ENCODE results near the gene PLEKHS1. TPM values are rescaled to one million over a fixed set of nuclear protein-coding genes. Genes with fewer than 3 reads are reported as not detected.
"Not testable (repeated sequence)": the region's sequence is repeated elsewhere in the genome, so short reads cannot be mapped to it uniquely, and the experiment has no call there.

The PLEKHS1 gene
- total RNA-seq, 2 experiments from 2014 or later, result not detected

DNA sequence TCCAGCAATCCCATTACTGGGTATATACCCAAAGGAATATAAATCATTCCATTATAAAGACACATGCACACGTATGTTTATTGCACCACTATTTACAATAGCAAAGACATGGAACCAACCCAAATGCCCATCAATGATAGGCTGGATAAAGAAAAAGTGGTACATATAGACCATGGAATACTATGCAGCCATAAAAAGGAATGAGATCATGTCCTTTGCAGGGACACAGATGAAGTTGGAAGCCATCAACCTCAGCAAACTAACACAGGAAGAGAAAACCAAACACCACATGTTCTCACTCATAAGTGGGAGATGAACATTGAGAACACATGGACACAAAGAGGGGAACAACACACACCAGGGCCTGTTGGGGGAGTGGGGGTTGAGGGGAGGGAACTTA lies 63.2 kb downstream of the PLEKHS1 start:
- H3K27ac Mint-ChIP-seq; ATAC-seq; H3K4me1 Mint-ChIP-seq (ENCODE audit: low read depth); H3K4me3 Mint-ChIP-seq; H3K36me3 Mint-ChIP-seq (ENCODE audit: low read depth); POLR2A ChIA-PET; CTCF ChIA-PET; H3K9me3 Mint-ChIP-seq (ENCODE audit: insufficient read depth); DNase-seq: not testable (repeated sequence)
- H3K27me3 Mint-ChIP-seq (ENCODE audit: low read depth), result peaks cover 30% of the 10 kb centered on the region

DNA sequence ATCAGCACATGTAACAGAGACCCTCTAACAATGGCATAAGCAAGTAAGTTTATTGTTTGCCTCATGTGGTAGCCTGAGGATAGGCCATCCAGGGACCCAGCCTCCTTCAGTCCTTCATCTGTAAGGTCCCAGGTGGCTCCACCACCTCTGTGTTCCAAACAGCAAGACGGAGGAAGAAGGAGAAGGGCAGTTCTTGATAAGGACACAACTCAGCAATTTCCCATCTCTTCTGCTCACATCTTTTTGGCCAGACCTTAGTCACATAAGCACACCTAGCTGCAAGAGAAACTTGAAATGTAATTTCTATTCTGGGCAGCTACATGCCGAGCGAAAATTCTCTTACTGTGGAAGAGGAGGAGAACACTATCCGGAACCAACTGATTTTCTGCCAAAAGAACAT lies 68.5 kb downstream of the PLEKHS1 start:
- H3K27ac Mint-ChIP-seq, result no peak overlapping the region
- H3K27me3 Mint-ChIP-seq (ENCODE audit: low read depth), result peaks cover 13% of the 10 kb centered on the region
- no peaks in the 10 kb centered on the region for H3K36me3 Mint-ChIP-seq (ENCODE audit: low read depth)
- ChIA-PET POLR2A (no interaction called here), CTCF (no interaction called here)
- H3K9me3 Mint-ChIP-seq (ENCODE audit: insufficient read depth), result no peaks in the 10 kb centered on the region
- DNase-seq (no peak), ATAC-seq (no peak)
- H3K4me3 Mint-ChIP-seq, result no peak overlapping the region
- no peaks in the 10 kb centered on the region for H3K4me1 Mint-ChIP-seq (ENCODE audit: low read depth)

DNA sequence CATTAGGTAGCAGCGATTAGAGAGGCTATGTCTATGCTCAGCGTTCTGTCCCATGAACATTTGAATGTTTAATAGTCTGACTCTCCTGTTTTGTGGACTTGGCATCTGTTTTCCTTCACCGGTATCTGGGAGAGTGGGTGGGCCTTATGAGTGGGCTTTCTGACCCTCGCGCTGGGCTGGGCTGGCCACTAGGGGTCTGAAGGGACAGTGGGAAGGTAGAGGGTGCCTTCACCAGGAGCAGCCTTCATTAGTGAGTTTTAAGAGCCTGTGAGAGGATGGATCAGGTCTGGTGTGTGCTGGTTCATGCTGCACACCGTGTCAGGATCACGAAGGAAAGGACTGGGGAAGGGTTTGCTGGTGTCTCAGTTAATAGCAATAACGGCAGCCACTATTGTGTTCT lies 69.0 kb downstream of the PLEKHS1 start:
- ChIA-PET POLR2A (no interaction called here), CTCF (no interaction called here)
- Mint-ChIP-seq H3K9me3 (ENCODE audit: insufficient read depth) (no peaks in the 10 kb centered on the region), H3K27ac (no peak overlapping the region), H3K4me3 (no peak overlapping the region), H3K36me3 (ENCODE audit: low read depth) (no peaks in the 10 kb centered on the region), H3K27me3 (ENCODE audit: low read depth) (peaks cover 13% of the 10 kb centered on the region), H3K4me1 (ENCODE audit: low read depth) (no peaks in the 10 kb centered on the region)
- DNase-seq (no peak), ATAC-seq (no peak)

DNA sequence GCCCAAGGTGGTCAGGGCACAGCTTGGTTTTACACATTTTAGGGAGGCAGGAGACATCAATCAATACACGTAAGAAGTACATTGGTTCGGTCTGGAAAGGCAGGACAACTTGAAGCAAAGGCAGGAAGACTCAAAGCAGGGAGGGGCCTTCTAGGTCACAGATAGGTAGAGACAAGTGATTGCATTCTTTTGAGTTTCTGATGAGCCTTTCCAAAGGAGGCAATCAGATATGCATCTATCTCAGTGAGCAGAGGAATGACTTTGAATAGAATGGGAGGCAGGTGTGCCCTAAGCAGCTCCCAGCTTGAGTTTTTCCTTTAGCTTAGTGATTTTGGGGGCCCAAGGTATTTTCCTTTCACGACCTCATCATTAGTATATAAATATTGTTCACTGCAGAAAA lies 69.8 kb downstream of the PLEKHS1 start:
- H3K27me3 Mint-ChIP-seq (ENCODE audit: low read depth), result peaks cover 15% of the 10 kb centered on the region
- DNase-seq; ATAC-seq; POLR2A ChIA-PET; H3K9me3 Mint-ChIP-seq (ENCODE audit: insufficient read depth); H3K27ac Mint-ChIP-seq; H3K4me3 Mint-ChIP-seq; H3K4me1 Mint-ChIP-seq (ENCODE audit: low read depth); H3K36me3 Mint-ChIP-seq (ENCODE audit: low read depth): not testable (repeated sequence)
- CTCF ChIA-PET, result interaction anchor here (1.3 kb wide), 1 partner anchor 22 kb away, joined by 3 read pairs; no protein-coding TSS in a partner anchor

DNA sequence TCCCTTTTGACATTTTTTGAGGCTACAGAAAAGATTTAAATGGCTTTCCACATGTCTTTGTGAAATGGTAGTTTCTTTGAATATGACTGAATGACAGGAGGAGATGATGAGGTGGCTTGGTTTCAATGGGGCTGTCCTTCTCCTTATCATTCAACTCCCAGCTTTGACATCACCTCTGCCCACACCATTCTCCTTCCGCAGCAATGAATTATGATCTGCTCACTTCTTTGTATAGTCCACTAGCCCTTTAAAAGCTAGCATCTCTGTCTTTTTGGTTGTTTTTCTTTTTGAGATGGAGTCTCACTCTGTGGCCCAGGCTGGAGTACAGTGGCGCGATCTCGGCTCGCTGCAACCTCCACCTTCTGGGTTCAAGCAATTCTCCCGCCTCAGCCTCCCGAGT lies 70.7 kb downstream of the PLEKHS1 start:
- Mint-ChIP-seq H3K4me1 (ENCODE audit: low read depth) (no peaks in the 10 kb centered on the region), H3K36me3 (ENCODE audit: low read depth) (no peaks in the 10 kb centered on the region), H3K27me3 (ENCODE audit: low read depth) (peaks cover 19% of the 10 kb centered on the region), H3K27ac (no peak overlapping the region), H3K4me3 (no peak overlapping the region), H3K9me3 (ENCODE audit: insufficient read depth) (no peaks in the 10 kb centered on the region)
- DNase-seq (no peak), ATAC-seq (no peak)
- ChIA-PET CTCF (interaction anchor here (1.3 kb wide), 1 partner anchor 23 kb away, joined by 3 read pairs; no protein-coding TSS in a partner anchor), POLR2A (no interaction called here)

DNA sequence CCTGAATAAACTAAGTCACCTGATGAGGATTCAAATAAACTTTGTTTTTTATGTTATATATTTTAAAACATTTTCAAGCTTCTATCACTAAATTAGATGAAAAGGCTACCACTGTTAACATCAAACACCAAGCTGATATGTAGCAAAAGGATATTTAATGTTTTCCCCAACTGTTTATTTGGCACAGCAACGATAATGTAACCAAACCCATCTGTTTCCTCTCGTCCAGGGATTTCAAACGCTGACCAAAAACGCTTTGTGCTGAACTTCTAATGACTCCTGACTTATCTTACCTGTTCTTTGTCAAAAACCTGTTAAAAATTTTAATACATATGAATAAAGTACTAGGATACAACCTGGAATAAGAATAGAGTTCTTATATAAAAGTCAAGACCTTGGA lies 71.9 kb downstream of the PLEKHS1 start:
- POLR2A ChIA-PET, result no interaction called here
- Mint-ChIP-seq H3K4me1 (ENCODE audit: low read depth) (no peaks in the 10 kb centered on the region), H3K27ac (no peak overlapping the region), H3K4me3 (no peak overlapping the region), H3K9me3 (ENCODE audit: insufficient read depth) (no peaks in the 10 kb centered on the region), H3K36me3 (ENCODE audit: low read depth) (no peaks in the 10 kb centered on the region), H3K27me3 (ENCODE audit: low read depth) (peaks cover 16% of the 10 kb centered on the region)
- ATAC-seq, result no peak
- CTCF ChIA-PET, result interaction anchor here (1.4 kb wide), 1 partner anchor 25 kb away, joined by 5 read pairs; no protein-coding TSS in a partner anchor
- no peak for DNase-seq

DNA sequence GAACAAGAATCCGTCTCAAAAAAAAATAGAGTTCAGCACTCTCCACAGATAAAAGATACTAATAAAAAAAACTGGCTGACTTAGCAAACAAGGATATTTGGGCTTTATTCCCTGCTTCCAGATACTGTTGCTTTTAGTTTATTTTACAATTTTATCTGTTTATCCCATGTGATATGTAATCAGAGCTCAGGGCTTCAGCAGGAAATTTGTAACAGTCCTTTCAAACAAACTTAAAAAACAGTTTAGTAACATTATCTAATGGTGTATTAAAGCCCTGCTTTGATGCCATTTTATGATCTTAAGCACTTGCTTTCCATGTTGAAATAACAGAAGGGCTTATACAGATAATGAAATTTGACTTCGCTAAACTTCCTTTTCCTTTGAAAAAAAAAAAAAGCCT lies 74.3 kb downstream of the PLEKHS1 start:
- DNase-seq, result no peak
- Mint-ChIP-seq H3K4me1 (ENCODE audit: low read depth) (no peaks in the 10 kb centered on the region), H3K4me3 (no peak overlapping the region), H3K27me3 (ENCODE audit: low read depth) (peaks cover 16% of the 10 kb centered on the region), H3K36me3 (ENCODE audit: low read depth) (no peaks in the 10 kb centered on the region), H3K9me3 (ENCODE audit: insufficient read depth) (no peaks in the 10 kb centered on the region), H3K27ac (no peak overlapping the region)
- CTCF ChIA-PET, result no interaction called here
- POLR2A ChIA-PET, result no interaction called here
- no peak for ATAC-seq

DNA sequence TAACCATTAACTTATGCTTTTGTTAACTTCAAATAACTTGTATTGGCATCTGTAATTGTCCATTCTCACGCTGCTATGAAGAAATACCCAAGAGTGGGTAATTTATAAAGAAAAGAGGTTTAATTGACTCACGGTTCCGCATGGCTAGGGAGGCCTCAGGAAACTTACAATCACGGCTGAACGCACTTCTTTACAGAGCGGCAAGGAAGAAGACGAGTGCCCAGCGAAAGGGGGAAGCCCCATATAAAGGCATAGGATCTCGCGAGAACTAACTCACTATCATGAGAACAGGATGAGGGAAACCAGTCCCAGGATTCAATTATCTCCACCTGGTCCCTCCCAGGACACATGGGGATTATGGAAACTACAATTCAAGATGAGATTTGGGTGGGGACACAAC lies 77.1 kb downstream of the PLEKHS1 start:
- DNase-seq; ATAC-seq; POLR2A ChIA-PET; H3K27ac Mint-ChIP-seq; H3K4me1 Mint-ChIP-seq (ENCODE audit: low read depth); H3K4me3 Mint-ChIP-seq; H3K9me3 Mint-ChIP-seq (ENCODE audit: insufficient read depth); H3K36me3 Mint-ChIP-seq (ENCODE audit: low read depth): not testable (repeated sequence)
- CTCF ChIA-PET, result interaction anchor here (1.1 to 1.5 kb wide), 2 partner anchors 13 to 274 kb away, joined by 4 to 5 read pairs; no protein-coding TSS in a partner anchor
- peaks cover 11% of the 10 kb centered on the region for H3K27me3 Mint-ChIP-seq (ENCODE audit: low read depth)

Small RNA genes lying within 50 kb of the gene (microRNA-seq; reads per million reads assigned to microRNA genes)
- gene MIR4483, result not detected

Other genes starting within 250 kb of the PLEKHS1 start
- not detected for gene HABP2, start 198.6 kb upstream of the PLEKHS1 start, total RNA-seq
- not detected for gene NRAP, start 87.6 kb upstream of the PLEKHS1 start, total RNA-seq
- 10 to 100 TPM; 28.7 to 32.6 TPM for gene CASP7, start 71.8 kb upstream of the PLEKHS1 start, total RNA-seq
- gene DCLRE1A, start 102.4 kb downstream of the PLEKHS1 start, total RNA-seq, result 10 to 100 TPM; 13.0 to 13.3 TPM
- 10 to 100 TPM; 24.6 to 25.0 TPM for gene NHLRC2, start 103.0 kb downstream of the PLEKHS1 start, total RNA-seq